ENCODE results near the gene SYT1. TPM values are rescaled to one million over a fixed set of nuclear protein-coding genes. Genes with fewer than 3 reads are reported as not detected.

The SYT1 gene
- total and polyA plus RNA-seq, 9 donors: 0.45 to 18.3 (median 9.7) TPM

- Histone ChIP-seq H3K4me3 (no peak overlapping the region), H3K4me1 (ENCODE audit: insufficient read depth) (peaks cover 7% of the 10 kb centered on the region), H3K9me3 (no peaks in the 10 kb centered on the region), H3K27me3 (no peaks in the 10 kb centered on the region), H3K36me3 (no peaks in the 10 kb centered on the region), H3K27ac (no peak overlapping the region)
- intact Hi-C loops (cut with DNase I): no loop called here
- TF ChIP-seq POLR2A (IDR thresholded peaks at IDR 0.05): no peak
- TF ChIP-seq CTCF (IDR thresholded peaks at IDR 0.05): no peak
- no peak for DNase-seq
These were observed 203.4 kb downstream of the SYT1 start for GRCh38 chr12:79067977-79068376.

- no peak for TF ChIP-seq EP300 (IDR thresholded peaks at IDR 0.05)
- no peak for TF ChIP-seq POLR2A (IDR thresholded peaks at IDR 0.05)
- no peak for TF ChIP-seq CTCF (IDR thresholded peaks at IDR 0.05)
- Histone ChIP-seq H3K4me3 (no peak overlapping the region), H3K27ac (no peak overlapping the region)
These were observed 204.4 kb downstream of the SYT1 start for GRCh38 chr12:79069009-79069408.

GRCh38 chr12:79071498-79071897 lies 206.9 kb downstream of the SYT1 start:
- no peak overlapping the region for H3K27ac ChIP-seq
- 98 to 100% (median 100%) methylated on average over 1 of the region's 1 CpG for WGBS, 3 donors
- DNase-seq: no peak
- no peak overlapping the region for H3K4me3 ChIP-seq
- intact Hi-C loops (cut with DNase I): no loop called here
- no peaks in the 10 kb centered on the region for H3K27me3 ChIP-seq
- no peak for TF ChIP-seq EP300 (IDR thresholded peaks at IDR 0.05)
- TF ChIP-seq POLR2A (IDR thresholded peaks at IDR 0.05): no peak
- TF ChIP-seq CTCF (IDR thresholded peaks at IDR 0.05): no peak
- H3K9me3 ChIP-seq: no peaks in the 10 kb centered on the region
- no peaks in the 10 kb centered on the region for H3K36me3 ChIP-seq
- H3K4me1 ChIP-seq (ENCODE audit: insufficient read depth): no peaks in the 10 kb centered on the region

More at GRCh38 chr12:79069009-79069408, 204.4 kb downstream of the SYT1 start:
- H3K36me3 ChIP-seq: no peaks in the 10 kb centered on the region
- peaks cover under 1% of the 10 kb centered on the region for H3K4me1 ChIP-seq (ENCODE audit: insufficient read depth)
- no peak for DNase-seq
- no peaks in the 10 kb centered on the region for H3K9me3 ChIP-seq
- no peaks in the 10 kb centered on the region for H3K27me3 ChIP-seq
- intact Hi-C loops (cut with DNase I): no loop called here

- H3K27me3 ChIP-seq: no peaks in the 10 kb centered on the region
- H3K9me3 ChIP-seq: no peaks in the 10 kb centered on the region
- no peak overlapping the region for H3K27ac ChIP-seq
- DNase-seq: no peak
- 85 to 91% (median 88%) methylated on average over 2 of the region's 2 CpGs for WGBS, 3 donors
- intact Hi-C loops (cut with DNase I): no loop called here
- TF ChIP-seq EP300 (IDR thresholded peaks at IDR 0.05) (no peak), POLR2A (IDR thresholded peaks at IDR 0.05) (no peak), CTCF (IDR thresholded peaks at IDR 0.05) (no peak)
- no peaks in the 10 kb centered on the region for H3K4me1 ChIP-seq (ENCODE audit: insufficient read depth)
- no peak overlapping the region for H3K4me3 ChIP-seq
- H3K36me3 ChIP-seq: no peaks in the 10 kb centered on the region
These were observed 208.9 kb downstream of the SYT1 start for GRCh38 chr12:79073506-79073905.

GRCh38 chr12:79082595-79082994 lies 218.0 kb downstream of the SYT1 start:
- WGBS, 3 donors: 87 to 98% (median 87%) methylated on average over 1 of the region's 1 CpG
- TF ChIP-seq POLR2A (IDR thresholded peaks at IDR 0.05): no peak
- TF ChIP-seq CTCF (IDR thresholded peaks at IDR 0.05): no peak
- TF ChIP-seq EP300 (IDR thresholded peaks at IDR 0.05): no peak
- Histone ChIP-seq H3K4me1 (ENCODE audit: insufficient read depth) (no peaks in the 10 kb centered on the region), H3K27ac (no peak overlapping the region), H3K4me3 (no peak overlapping the region), H3K36me3 (no peaks in the 10 kb centered on the region), H3K9me3 (no peaks in the 10 kb centered on the region), H3K27me3 (no peaks in the 10 kb centered on the region)
- DNase-seq: no peak
- intact Hi-C loops (cut with DNase I): no loop called here
